ENCODE results near the gene PTPRT.
"Not testable (repeated sequence)": the region's sequence is repeated elsewhere in the genome, so short reads cannot be mapped to it uniquely, and the experiment has no call there.

The PTPRT gene

DNA sequence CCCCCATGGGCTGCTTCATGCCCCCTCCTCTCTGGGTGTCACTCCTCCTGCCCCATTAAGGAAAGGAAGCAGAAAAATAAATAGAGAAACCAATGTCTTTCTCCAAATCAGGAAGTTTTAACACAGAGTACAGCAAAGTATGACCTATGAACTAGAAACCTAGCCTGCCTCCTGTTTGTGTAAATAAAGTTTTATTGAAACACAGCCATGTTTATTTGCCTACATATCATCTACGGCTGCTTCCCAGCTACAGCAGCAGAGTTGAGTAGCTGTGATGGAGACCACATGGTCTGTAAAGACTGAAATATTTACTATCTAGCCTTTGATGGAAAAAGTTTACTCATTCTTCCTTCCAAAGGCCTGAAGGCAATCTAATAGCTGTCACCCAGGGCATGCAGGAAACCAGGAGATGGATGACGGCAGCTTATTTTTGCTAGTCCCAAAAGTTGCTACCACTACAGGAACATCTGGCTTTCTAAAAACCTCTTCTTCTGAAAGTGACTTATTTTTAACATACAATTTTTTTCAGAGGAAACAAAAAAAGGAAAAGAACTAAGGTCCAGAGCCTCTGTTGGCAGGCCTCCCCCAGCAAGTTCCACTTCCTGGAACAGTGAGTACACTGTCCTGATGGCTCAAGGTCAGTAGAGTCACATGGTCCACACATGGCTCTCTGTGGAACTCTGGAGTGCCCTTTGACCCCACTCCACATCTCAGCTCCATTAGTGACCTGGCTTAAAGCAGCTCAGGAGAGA is 287.8 kb downstream of the PTPRT start:
- no peak for DNase-seq

DNA sequence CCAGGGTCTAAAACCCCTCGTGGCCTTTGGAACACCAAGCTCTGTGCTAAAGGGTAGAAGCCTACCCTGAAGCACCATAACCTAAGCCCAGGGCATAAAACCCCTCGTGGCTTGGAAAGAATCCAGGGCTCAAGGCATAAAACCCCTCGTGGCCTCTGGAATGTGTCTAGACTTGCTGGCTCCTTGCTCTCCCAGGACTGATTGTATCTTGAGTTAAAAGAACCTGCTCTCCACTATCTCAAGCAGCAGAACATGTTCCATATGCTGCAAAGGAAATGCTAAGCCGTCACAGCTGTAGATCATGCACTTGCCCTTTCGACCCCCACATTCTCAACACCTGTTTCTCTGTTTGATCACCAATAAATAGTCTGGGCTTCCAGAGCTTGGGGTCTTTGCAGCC is 288.9 kb downstream of the PTPRT start:
- DNase-seq, result not testable (repeated sequence)

DNA sequence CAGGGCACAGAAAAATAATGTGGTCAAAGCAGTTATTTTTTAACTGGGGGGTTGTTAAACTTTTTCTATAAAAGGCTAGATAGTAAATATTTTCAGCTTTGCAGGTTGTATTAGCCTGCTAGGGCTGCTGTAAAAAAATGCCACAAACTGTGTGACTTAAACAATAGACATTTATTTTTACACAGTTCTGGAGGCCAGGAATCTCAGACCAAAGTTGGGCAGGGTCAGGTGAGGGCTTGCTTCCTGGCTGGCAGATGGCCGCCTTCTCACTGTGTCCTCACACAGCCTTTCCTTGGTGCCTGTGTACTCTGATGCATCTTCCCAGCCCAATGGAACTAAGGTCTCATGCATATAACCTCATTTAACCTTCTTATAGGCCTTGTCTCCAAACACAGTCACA is 294.7 kb downstream of the PTPRT start:
- DNase-seq, result no peak

DNA sequence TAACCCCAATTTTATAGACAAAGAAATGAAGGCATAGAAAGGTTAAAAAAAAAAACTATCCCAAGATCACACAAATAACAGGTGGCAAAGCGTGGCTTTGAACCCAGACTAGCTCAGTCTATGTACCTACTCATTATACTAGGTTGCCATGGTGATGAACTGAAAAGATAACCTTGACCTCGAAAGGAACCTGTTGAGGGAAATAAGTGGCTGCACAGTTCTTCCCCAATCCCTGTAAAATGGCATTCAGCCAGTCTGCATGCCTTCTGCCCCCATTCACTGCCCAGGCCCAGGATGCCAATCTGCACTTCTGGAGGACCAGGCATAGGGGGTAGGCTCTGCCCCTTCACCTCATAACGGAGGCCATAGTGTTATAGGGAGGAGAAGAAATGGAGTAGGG is 295.2 kb downstream of the PTPRT start:
- DNase-seq, result no peak

GRCh38 chr20:42889517-42889916 is 300.2 kb downstream of the PTPRT start:
- no peak for DNase-seq

DNA sequence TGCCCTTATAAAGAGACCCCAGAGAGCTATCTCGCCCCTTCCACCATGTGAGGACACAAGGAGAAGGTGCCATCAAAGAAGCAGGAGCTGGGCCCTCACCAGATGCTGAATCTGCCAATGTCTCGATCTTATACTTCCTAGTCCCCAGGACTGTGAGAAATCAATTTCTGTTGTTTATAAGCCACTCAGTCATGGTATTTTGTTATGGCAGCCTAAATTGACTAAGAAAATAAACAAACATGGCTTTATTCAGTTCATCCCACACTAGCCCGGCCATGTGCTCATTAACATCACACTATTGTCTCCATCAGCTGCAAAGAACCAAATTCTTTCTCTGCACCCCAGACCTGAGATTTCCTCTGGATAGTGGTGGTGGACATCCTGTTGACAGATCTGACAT is 302.4 kb downstream of the PTPRT start:
- no peak for DNase-seq

- no peak for DNase-seq
These were observed 302.9 kb downstream of the PTPRT start for GRCh38 chr20:42886801-42887200.

DNA sequence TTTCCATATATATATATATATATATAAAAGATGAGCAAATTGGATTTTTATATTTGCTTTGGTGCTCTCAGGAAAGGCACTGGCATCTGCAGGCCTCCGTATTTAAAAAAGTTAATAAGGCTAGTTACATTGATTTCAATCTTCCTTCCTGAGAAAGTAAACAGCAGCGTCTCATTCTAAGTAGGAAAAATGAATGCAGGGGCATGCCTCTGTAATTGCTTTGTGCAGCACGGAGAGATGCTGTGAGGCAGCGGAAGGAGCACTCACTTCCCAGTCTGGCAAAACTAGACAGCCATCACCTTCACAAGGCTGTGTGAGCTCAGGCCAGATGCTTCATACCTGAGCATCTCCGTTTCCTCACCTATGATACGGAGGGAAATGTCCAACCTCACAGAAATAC is 303.7 kb downstream of the PTPRT start:
- no peak for DNase-seq

GRCh38 chr20:42875581-42875980 is 314.1 kb downstream of the PTPRT start:
- DNase-seq, result no peak

GRCh38 chr20:42873259-42873658 is 316.4 kb downstream of the PTPRT start:
- DNase-seq, result no peak

- DNase-seq, result no peak
These were observed 325.6 kb downstream of the PTPRT start for GRCh38 chr20:42864116-42864515.

GRCh38 chr20:42862446-42862845 is 327.3 kb downstream of the PTPRT start:
- DNase-seq, result no peak

- DNase-seq, result no peak
These were observed 332.3 kb downstream of the PTPRT start for GRCh38 chr20:42857446-42857845.

DNA sequence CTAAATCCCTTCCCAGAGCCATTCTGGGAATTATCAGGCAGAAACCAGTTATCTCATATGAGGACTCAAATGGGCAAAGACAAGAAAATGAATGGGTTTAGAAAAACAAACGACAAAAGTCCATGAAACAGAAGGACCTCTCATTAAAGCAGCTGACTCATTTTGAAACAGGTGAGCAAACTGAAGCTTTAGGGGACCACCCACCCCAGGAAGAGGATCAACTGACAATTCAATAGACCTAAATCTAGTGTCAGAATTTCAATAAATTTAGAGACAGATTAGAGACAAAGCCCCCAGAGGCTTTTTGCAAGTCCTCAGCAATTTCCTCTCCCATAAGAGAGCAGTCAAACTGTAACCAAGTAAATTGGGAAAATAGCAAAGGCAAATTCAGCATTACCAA is 333.8 kb downstream of the PTPRT start:
- DNase-seq, result no peak

DNA sequence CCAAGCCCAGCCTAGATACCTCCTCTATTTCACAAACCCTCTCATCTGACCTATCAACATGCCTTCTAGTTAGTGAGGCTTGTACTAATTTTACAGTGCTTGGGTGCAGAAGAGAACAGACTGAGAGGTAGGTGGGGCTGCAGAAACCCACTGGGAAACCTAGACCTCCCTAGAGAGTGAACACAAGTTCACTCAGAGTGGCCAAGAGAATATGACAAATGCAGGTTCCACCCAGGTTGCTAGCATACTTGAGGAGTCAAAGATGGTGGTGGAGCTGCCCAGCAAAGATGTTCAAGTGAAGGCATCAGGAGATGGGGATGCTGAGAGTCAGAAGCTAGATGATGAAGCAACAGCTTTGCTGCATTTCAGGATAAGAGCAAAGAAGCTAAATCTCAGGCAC is 337.0 kb downstream of the PTPRT start:
- no peak for DNase-seq

GRCh38 chr20:42846784-42847490 is 342.8 kb downstream of the PTPRT start:
- DNase-seq, result no peak

GRCh38 chr20:42844751-42845150 is 345.0 kb downstream of the PTPRT start:
- DNase-seq, result no peak

GRCh38 chr20:42837456-42837855 is 352.2 kb downstream of the PTPRT start:
- no peak for DNase-seq

- DNase-seq, result no peak
These were observed 353.4 kb downstream of the PTPRT start for GRCh38 chr20:42836339-42836738.

DNA sequence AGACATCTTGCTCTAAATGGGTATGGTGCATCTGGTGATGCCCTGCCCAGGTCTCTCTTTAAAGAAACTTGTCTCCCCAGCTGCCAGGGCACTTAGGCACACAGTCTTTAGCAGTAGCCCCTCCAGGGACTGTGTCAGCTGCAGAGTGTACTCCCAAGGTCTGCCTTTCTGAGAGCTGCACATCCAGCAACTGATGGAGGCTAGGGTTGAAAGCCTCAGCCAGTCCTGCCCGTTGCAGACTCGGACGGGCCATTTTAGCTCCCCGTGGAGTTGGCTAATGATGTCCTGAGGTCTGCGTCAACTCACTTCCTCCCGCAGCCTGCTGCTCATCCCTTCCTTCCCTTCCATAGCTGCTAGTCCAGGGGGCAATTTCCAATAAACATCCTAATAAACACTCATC is 381.8 kb downstream of the PTPRT start:
- DNase-seq, result no peak

DNA sequence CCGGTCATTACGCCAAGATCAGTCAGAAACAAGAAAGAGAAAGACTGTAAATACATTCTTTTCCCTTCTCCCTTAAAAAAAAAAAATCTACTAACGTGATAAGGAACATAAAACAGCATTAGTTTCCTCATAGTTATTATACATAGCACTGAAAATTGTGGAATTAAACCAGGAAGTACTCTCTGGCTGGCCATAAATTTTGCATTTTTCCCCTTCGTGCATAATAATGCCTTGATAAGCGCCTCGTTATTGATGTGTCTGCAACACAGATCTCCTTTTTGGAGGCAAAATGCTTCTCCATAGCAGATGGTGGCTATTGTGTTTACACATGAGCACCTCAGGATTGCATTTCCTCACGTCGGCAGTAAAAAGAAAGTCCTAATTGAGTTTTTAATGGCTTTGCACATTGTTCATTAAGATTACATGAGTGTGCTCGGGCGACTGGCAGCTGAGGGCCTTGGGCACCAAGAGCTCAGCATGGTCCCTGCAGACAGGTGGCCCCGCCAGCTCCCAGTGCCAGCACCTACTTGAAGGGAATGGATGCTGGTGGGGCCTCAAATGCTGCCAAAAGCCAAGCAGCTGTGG is 394.5 kb downstream of the PTPRT start:
- peak; percentile 56 for DNase-seq

GRCh38 chr20:42792052-42792451 is 397.7 kb downstream of the PTPRT start:
- DNase-seq, result no peak

DNA sequence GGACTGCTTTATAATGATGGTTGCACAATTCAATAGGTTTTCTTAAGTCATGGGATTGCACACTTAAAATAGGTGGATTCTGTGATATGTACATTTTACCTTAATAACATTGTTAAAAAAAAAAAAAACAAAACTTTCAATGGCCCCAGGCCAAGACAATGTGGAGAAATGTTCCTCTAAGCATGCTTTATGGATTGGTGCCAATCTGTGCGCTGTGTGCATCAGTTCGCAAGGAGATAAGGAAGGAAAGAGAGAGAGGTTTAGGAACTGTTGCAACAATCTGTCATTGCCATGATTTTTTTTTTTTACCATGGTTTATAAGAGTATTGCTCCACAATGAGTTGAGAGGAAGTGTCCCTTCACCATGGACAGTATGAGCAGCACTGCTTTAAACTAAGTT is 399.6 kb downstream of the PTPRT start:
- no peak for DNase-seq

DNA sequence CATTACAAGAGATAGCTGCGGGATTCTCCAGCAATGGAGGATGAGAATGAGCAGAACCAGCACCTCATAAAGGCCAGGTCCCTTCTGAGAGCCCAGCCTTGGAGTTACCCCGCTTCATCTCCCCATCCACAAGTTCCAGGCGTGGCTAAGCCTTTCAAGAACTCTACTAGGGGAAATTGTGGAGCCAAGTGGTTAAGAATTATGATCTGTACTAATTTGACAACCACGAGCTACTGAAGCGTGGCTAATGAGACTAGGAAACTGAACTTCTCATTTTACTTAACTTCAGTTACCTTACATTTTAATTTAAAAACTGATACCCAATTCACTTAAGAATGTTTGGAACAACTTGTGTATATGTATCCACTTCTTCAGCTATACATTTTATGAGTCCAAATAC is 401.0 kb downstream of the PTPRT start:
- DNase-seq, result no peak
